ENCODE measurements around the gene GRIPAP1.

GRIPAP1 gene

GRCh38 chrX:48966796-48967579 lies 35.1 kb downstream of the GRIPAP1 start:
- in situ Hi-C loops (cut with HindIII; ENCODE audit: low sequenced_read_pairs) = no loop called here
- TF ChIP-seq CTCF (IDR thresholded peaks at IDR 0.05; ENCODE audit: low read depth, low read length, missing control alignments) = no peak

GRCh38 chrX:48965959-48966358 lies 36.1 kb downstream of the GRIPAP1 start:
- in situ Hi-C loops (cut with HindIII; ENCODE audit: low sequenced_read_pairs) = no loop called here
- DNase-seq (ENCODE audit: low read depth) = no peak
- H3K4me3 ChIP-seq (ENCODE audit: low read depth, low read length) = no peak overlapping the region
- TF ChIP-seq CTCF (IDR thresholded peaks at IDR 0.05; ENCODE audit: low read depth, low read length, missing control alignments) = no peak

More at GRCh38 chrX:48966796-48967579, 35.1 kb downstream of the GRIPAP1 start:
- H3K4me3 ChIP-seq (ENCODE audit: low read depth, low read length) = no peak overlapping the region
- no peak for DNase-seq (ENCODE audit: low read depth)

GRCh38 chrX:48961585-48962091 lies 40.4 kb downstream of the GRIPAP1 start:
- DNase-seq (ENCODE audit: low read depth) = no peak
- in situ Hi-C loops (cut with HindIII; ENCODE audit: low sequenced_read_pairs) = no loop called here

GRCh38 chrX:48960291-48960690 lies 41.8 kb downstream of the GRIPAP1 start:
- TF ChIP-seq CTCF (IDR thresholded peaks at IDR 0.05; ENCODE audit: low read depth, low read length, missing control alignments) = no peak
- no peak overlapping the region for H3K4me3 ChIP-seq (ENCODE audit: low read depth, low read length)
- in situ Hi-C loops (cut with HindIII; ENCODE audit: low sequenced_read_pairs) = no loop called here
- no peak for DNase-seq (ENCODE audit: low read depth)

More at GRCh38 chrX:48961585-48962091, 40.4 kb downstream of the GRIPAP1 start:
- H3K4me3 ChIP-seq (ENCODE audit: low read depth, low read length) = no peak overlapping the region
- no peak for TF ChIP-seq CTCF (IDR thresholded peaks at IDR 0.05; ENCODE audit: low read depth, low read length, missing control alignments)

- in situ Hi-C loops (cut with HindIII; ENCODE audit: low sequenced_read_pairs) = no loop called here
- no peak for TF ChIP-seq CTCF (IDR thresholded peaks at IDR 0.05; ENCODE audit: low read depth, low read length, missing control alignments)
- H3K4me3 ChIP-seq (ENCODE audit: low read depth, low read length) = peak overlapping the region; percentile 45
- DNase-seq (ENCODE audit: low read depth) = no peak
Measured at GRCh38 chrX:48958635-48959094, 43.4 kb downstream of the GRIPAP1 start.

- no peak for TF ChIP-seq CTCF (IDR thresholded peaks at IDR 0.05; ENCODE audit: low read depth, low read length, missing control alignments)
- in situ Hi-C loops (cut with HindIII; ENCODE audit: low sequenced_read_pairs) = no loop called here
- DNase-seq (ENCODE audit: low read depth) = peak; percentile 96
- H3K4me3 ChIP-seq (ENCODE audit: low read depth, low read length) = peak overlapping the region; percentile 64
Measured at GRCh38 chrX:48957827-48958634, 44.0 kb downstream of the GRIPAP1 start.
